Hypothalamus (tissue), 51 donors: ENCODE measurements around the gene AOPEP.
A peak's percentile ranks its signal among the peaks of the same experiment; 100 is the strongest.

ENCODE experiments used
- DNase-seq, 51 donors: peaks; one replicate each; lab custom pipeline; 2025; lab: John Stamatoyannopoulos, UW

Gene AOPEP

GRCh38 chr9:94760010-94760409, 33.5 kb downstream of the AOPEP start:
- DNase-seq = peak in 1 of 51 donors; percentile 51

- DNase-seq = peak in 1 of 51 donors; percentile 58
These were observed 34.2 kb downstream of the AOPEP start for GRCh38 chr9:94760660-94761059.

- DNase-seq = no peak
These were observed 35.0 kb downstream of the AOPEP start for GRCh38 chr9:94761481-94761880.

GRCh38 chr9:94767331-94768072, 41.0 kb downstream of the AOPEP start:
- DNase-seq = no peak

DNA sequence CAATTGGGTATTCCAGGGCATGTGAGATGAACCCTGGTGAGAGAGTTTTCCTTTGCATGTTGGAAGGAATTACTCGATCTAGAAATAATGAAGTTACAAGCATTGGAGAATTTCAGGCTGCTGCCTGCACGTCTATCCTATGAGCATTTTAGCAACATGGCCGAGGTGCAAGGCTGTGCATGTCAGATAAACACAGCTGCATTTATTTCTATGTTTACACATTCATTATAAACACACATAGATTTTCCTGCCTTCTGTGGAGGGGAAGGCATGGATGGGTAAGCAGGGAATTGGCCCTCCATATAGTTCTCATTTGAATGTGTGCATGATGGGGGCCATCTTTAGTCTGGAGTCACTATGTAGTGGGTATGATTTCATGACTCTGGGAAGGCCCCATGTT, 42.3 kb downstream of the AOPEP start:
- no peak for DNase-seq

DNA sequence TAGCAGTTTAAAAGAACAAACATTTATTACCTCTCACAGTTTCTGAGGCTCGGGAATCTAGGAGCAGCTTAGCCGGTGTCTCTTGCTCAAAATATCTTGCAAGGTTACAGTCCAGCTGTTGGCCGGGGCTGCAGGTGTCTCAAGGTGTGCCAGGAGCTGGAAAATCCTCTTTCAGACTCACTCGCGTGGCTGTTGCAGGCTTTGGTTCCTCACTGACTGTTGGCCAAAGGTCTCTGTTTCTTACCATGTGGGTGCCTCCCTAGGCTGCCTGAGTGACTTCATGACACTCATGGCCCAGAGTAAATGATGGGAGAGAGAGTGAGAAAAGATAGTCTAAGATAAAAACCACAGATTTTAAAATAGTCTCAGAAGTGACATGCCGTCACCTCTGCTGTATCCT, 43.8 kb downstream of the AOPEP start:
- no peak for DNase-seq

- no peak for DNase-seq
These were observed 44.6 kb downstream of the AOPEP start for GRCh38 chr9:94771096-94771495.

DNA sequence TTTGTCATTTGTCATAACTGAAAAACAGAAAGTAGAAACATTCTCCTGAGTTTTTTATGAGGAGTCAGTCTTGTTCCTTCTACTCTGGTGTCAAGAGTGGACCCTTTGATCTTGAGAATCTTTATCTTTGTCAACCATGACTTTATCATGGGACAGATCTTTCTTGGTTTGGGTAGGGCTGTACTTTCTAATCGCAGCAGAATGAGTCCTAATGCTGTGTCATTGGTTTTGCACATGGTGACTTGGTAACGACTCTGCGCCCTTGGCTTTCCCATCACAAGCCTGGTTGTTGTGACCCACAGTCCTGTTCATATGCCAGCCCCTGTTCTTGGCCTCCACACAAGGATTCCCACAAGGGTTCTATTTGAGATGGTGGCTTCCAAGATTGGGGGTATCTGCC, 45.6 kb downstream of the AOPEP start:
- peak in 3 of 51 donors; percentile 22 to 49 (median 27) for DNase-seq

GRCh38 chr9:94772639-94773303, 46.3 kb downstream of the AOPEP start:
- DNase-seq = peak in 38 of 51 donors; percentile 14 to 80 (median 46)

GRCh38 chr9:94773655-94774054, 47.2 kb downstream of the AOPEP start:
- DNase-seq = no peak

- DNase-seq = no peak
These were observed 51.5 kb downstream of the AOPEP start for GRCh38 chr9:94778013-94778412.

- no peak for DNase-seq
These were observed 52.5 kb downstream of the AOPEP start for GRCh38 chr9:94779031-94779430.

DNA sequence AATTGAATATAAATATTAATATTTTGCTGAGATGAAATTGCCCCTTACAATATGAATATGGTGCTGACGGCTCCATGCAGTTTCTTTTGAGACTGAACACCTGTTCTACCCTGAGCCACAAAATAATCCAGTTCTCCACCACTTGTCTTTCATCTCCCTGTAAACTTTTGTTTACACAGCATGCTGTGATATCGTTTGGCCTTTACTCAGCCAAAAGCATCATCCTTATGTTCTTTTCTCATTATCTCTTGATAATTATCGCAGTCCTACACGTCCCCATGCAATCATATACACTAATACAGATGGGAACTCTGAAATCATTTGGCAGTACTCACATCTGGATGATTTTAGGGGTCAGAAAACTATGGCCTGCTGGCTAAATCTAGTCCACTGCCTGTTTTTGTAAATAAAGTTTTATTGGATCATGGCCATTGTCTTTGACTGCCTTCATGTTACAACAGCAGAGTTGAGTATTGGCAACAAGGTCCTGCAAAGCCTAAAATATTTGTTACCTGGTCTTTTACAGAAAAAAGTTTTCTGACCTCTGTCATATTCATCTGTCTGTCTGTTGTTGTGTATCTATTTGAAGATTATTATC, 53.3 kb downstream of the AOPEP start:
- DNase-seq = no peak

- no peak for DNase-seq
These were observed 54.0 kb downstream of the AOPEP start for GRCh38 chr9:94780516-94780950.

GRCh38 chr9:94782355-94783101, 56.0 kb downstream of the AOPEP start:
- no peak for DNase-seq

DNA sequence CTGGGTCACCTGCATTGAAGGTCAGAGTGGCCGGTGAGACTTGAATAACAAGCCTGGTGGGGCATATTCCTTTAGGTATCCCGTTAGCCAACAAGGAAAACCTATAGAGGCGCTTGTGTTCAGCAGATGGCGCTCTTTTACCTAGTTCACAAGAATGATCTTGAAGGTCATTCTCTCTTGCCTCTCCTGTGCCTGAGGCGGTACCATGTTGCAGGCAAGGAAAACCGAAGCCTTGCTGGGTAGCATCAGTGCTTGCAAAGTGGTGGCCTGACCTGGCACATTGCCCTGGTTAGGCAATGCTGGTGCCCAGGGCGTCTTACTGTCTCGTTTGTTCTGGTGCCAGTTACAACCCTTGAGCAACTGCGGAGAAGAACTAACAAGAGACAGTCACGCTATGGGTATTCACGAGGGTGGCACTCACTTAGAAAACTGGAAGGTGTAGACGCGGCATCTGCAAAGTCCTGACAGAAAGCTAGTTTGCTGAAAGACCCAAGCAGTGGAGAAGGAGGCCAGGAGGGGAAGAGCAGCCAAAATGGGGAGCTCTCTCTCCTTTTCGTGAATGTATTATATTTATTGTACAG, 56.7 kb downstream of the AOPEP start:
- peak in 42 of 51 donors; percentile 12 to 86 (median 49) for DNase-seq

- no peak for DNase-seq
These were observed 57.4 kb downstream of the AOPEP start for GRCh38 chr9:94783928-94784327.

GRCh38 chr9:94785215-94786169, 59.0 kb downstream of the AOPEP start:
- peak in 1 of 51 donors; percentile 58 for DNase-seq

DNA sequence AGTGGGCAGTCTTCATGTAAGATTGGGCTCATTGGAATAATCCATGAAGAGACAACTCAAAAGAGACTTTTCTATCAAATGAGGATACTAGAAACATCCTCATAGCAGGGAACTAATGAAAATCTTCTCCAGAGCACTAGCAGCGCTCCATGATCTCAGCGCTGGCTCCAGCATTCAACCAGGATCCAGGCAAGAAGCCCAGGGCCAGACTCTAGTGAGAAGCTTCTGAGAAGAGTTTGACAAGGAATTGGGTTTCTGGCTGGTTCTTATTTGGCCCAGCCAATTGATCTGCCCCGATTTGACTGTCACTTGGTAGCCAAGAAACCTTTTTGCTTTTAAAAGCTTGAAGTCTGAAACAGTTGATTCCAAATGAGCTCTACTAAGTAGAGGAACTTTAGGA, 60.1 kb downstream of the AOPEP start:
- DNase-seq = peak in 10 of 51 donors; percentile 10 to 30 (median 16)
